GM19452 (cell line): ENCODE data around the gene ZBTB40.

ENCODE experiments used
- ATAC-seq: cut with Tn5 transposase; IDR thresholded peaks from one replicate; pipeline ENCODE4 v1.9.1; 2021; ENCODE audit not compliant: unreplicated experiment

The ZBTB40 gene

GRCh38 chr1:22470227-22470626 is 18.6 kb downstream of the ZBTB40 start:
- no peak for ATAC-seq

GRCh38 chr1:22471078-22471477 is 19.4 kb downstream of the ZBTB40 start:
- ATAC-seq, result no peak

GRCh38 chr1:22471610-22472009 is 20.0 kb downstream of the ZBTB40 start:
- no peak for ATAC-seq

- no peak for ATAC-seq
Observed at GRCh38 chr1:22472596-22472995, 20.9 kb downstream of the ZBTB40 start.

- no peak for ATAC-seq
Observed at GRCh38 chr1:22473952-22474351, 22.3 kb downstream of the ZBTB40 start.

- no peak for ATAC-seq
Observed at GRCh38 chr1:22476566-22476965, 24.9 kb downstream of the ZBTB40 start.

- no peak for ATAC-seq
Observed at GRCh38 chr1:22483121-22483520, 31.5 kb downstream of the ZBTB40 start.

GRCh38 chr1:22484706-22485345 is 33.2 kb downstream of the ZBTB40 start:
- ATAC-seq, result no peak

- ATAC-seq, result no peak
Observed at GRCh38 chr1:22485431-22485830, 33.8 kb downstream of the ZBTB40 start.

- no peak for ATAC-seq
Observed at GRCh38 chr1:22487781-22488180, 36.1 kb downstream of the ZBTB40 start.

GRCh38 chr1:22488319-22488718 is 36.7 kb downstream of the ZBTB40 start:
- no peak for ATAC-seq

GRCh38 chr1:22489278-22489677 is 37.6 kb downstream of the ZBTB40 start:
- no peak for ATAC-seq

GRCh38 chr1:22489823-22490222 is 38.2 kb downstream of the ZBTB40 start:
- ATAC-seq, result no peak

- no peak for ATAC-seq
Observed at GRCh38 chr1:22490309-22490708, 38.7 kb downstream of the ZBTB40 start.

GRCh38 chr1:22491995-22492715 is 40.5 kb downstream of the ZBTB40 start:
- ATAC-seq, result no peak

GRCh38 chr1:22494144-22494543 is 42.5 kb downstream of the ZBTB40 start:
- ATAC-seq, result no peak

GRCh38 chr1:22494943-22495579 is 43.4 kb downstream of the ZBTB40 start:
- ATAC-seq, result no peak

- ATAC-seq, result no peak
Observed at GRCh38 chr1:22496536-22497160, 45.0 kb downstream of the ZBTB40 start.

GRCh38 chr1:22498463-22498862 is 46.8 kb downstream of the ZBTB40 start:
- ATAC-seq, result no peak

- ATAC-seq, result no peak
Observed at GRCh38 chr1:22500058-22500457, 48.4 kb downstream of the ZBTB40 start.

- ATAC-seq, result no peak
Observed at GRCh38 chr1:22500471-22500870, 48.8 kb downstream of the ZBTB40 start.

- no peak for ATAC-seq
Observed at GRCh38 chr1:22502202-22502601, 50.6 kb downstream of the ZBTB40 start.
